ENCODE results near the gene SLC29A1.
"Not testable (repeated sequence)": the region's sequence is repeated elsewhere in the genome, so short reads cannot be mapped to it uniquely, and the experiment has no call there.

The SLC29A1 gene

GRCh38 chr6:44194326-44194725, 29.1 kb upstream of the SLC29A1 start:
- no peak for DNase-seq (ENCODE audit: low read depth in 2 of 2)

- not testable (repeated sequence) for DNase-seq (ENCODE audit: low read depth in 2 of 2)
Observed at GRCh38 chr6:44196351-44196750, 27.0 kb upstream of the SLC29A1 start.

- DNase-seq (ENCODE audit: low read depth in 2 of 2): no peak
Observed at GRCh38 chr6:44198684-44199083, 24.7 kb upstream of the SLC29A1 start.

GRCh38 chr6:44199883-44200282, 23.5 kb upstream of the SLC29A1 start:
- DNase-seq (ENCODE audit: low read depth in 2 of 2): no peak

- DNase-seq (ENCODE audit: low read depth in 2 of 2): no peak
Observed at GRCh38 chr6:44201200-44201599, 22.2 kb upstream of the SLC29A1 start.

GRCh38 chr6:44201638-44202303, 21.6 kb upstream of the SLC29A1 start:
- no peak for DNase-seq (ENCODE audit: low read depth in 2 of 2)

GRCh38 chr6:44202332-44202971, 20.9 kb upstream of the SLC29A1 start:
- DNase-seq (ENCODE audit: low read depth in 2 of 2): no peak

GRCh38 chr6:44202972-44203750, 20.2 kb upstream of the SLC29A1 start:
- no peak for DNase-seq (ENCODE audit: low read depth in 2 of 2)

- no peak for DNase-seq (ENCODE audit: low read depth in 2 of 2)
Observed at GRCh38 chr6:44203955-44204354, 19.4 kb upstream of the SLC29A1 start.

GRCh38 chr6:44207966-44208365, 15.4 kb upstream of the SLC29A1 start:
- no peak for DNase-seq (ENCODE audit: low read depth in 2 of 2)

GRCh38 chr6:44211284-44211683, 12.1 kb upstream of the SLC29A1 start:
- DNase-seq (ENCODE audit: low read depth in 2 of 2): no peak

GRCh38 chr6:44214307-44214706, 9.1 kb upstream of the SLC29A1 start:
- no peak for DNase-seq (ENCODE audit: low read depth in 2 of 2)

GRCh38 chr6:44216677-44217331, 6.6 kb upstream of the SLC29A1 start, which contains the start of gene MYMX:
MYMX (plus strand) TSS chr6:44216926; CDS start chr6:44217472, 546 bp downstream.
- DNase-seq (ENCODE audit: low read depth in 2 of 2): no peak

- no peak for DNase-seq (ENCODE audit: low read depth in 2 of 2)
Observed at GRCh38 chr6:44217332-44218143, 5.9 kb upstream of the SLC29A1 start.

GRCh38 chr6:44219053-44219814, 4.2 kb upstream of the SLC29A1 start:
- peak in 1 of 2 donors; percentile 15 for DNase-seq (ENCODE audit: low read depth in 2 of 2)

- DNase-seq (ENCODE audit: low read depth in 2 of 2): no peak
Observed at GRCh38 chr6:44219815-44220784, 3.3 kb upstream of the SLC29A1 start.

- no peak for DNase-seq (ENCODE audit: low read depth in 2 of 2)
Observed at GRCh38 chr6:44220913-44221290, 2.5 kb upstream of the SLC29A1 start.

- peak; percentile 54 for DNase-seq (ENCODE audit: low read depth in 2 of 2)
Observed at GRCh38 chr6:44221291-44221960, 2.0 kb upstream of the SLC29A1 start.

GRCh38 chr6:44221961-44222335, 1.4 kb upstream of the SLC29A1 start:
- no peak for DNase-seq (ENCODE audit: low read depth in 2 of 2)

All from stimulated activated CD4-positive, alpha-beta T cell treated with anti-CD3 and anti-CD28 coated beads, Interleukin-1b, Interleukin-23, amount 100 ng/mL, for 4 hours (primary cell).